ENCODE measurements around the gene AUTS2. TPM values are rescaled to one million over a fixed set of nuclear protein-coding genes. Genes with fewer than 3 reads are reported as not detected.

Gene AUTS2
- total RNA-seq, 1 experiment from 2014 or later: 2.5 TPM

DNA sequence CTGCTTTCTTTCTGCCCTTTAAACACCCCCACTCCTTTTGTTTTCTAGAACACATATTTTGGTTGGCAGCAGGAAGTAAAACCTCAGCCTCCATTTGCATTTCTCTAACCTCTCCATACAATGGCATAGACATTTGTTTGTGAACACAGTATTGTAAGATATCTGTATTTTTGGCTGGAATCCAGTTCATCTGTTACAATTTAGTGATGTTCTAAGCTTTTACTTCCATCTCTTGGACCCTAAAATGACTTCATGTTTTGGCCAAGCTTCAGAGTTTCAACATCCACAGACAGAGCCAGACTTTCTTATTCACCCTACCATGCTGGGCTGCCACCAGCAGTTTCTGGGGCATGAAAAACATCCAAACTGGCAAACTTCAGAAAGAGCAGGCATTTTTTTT is 21.1 kb upstream of the AUTS2 start:
- ChIA-PET POLR2A (no interaction called here), CTCF (no interaction called here)
- H3K27me3 ChIP-seq (ENCODE audit: control insufficient read depth, insufficient read depth, low read length): no peaks in the 10 kb centered on the region
- ATAC-seq: no peak
- H3K9me3 ChIP-seq (ENCODE audit: control insufficient read depth, insufficient read depth, low read depth, low read length): no peaks in the 10 kb centered on the region
- H3K27ac ChIP-seq (ENCODE audit: low read length): no peak overlapping the region
- no peak for DNase-seq (ENCODE audit: low read depth, low spot score)
- in situ Hi-C loops (cut with HindIII; ENCODE audit: low pct_unique_long_range_greater_than_20kb, low sequenced_read_pairs): no loop called here
- H3K36me3 ChIP-seq (ENCODE audit: control insufficient read depth, insufficient read depth, low read length): no peaks in the 10 kb centered on the region
- no peak overlapping the region for H3K4me3 ChIP-seq (ENCODE audit: low read depth in 2 of 2, low read length in 2 of 2)
- BruUV-seq (replicated peaks): no TSS peak
- TF ChIP-seq TCF7L2 (IDR thresholded peaks at IDR 0.05; ENCODE audit: low read depth, low read length) (no peak), POLR2AphosphoS5 (IDR thresholded peaks at IDR 0.05; ENCODE audit: low read depth, low read length) (no peak), SIN3A (IDR thresholded peaks at IDR 0.05; ENCODE audit: borderline replicate concordance, insufficient read depth, low read depth, low read length) (no peak)
- TF ChIP-seq, protein P1, sequence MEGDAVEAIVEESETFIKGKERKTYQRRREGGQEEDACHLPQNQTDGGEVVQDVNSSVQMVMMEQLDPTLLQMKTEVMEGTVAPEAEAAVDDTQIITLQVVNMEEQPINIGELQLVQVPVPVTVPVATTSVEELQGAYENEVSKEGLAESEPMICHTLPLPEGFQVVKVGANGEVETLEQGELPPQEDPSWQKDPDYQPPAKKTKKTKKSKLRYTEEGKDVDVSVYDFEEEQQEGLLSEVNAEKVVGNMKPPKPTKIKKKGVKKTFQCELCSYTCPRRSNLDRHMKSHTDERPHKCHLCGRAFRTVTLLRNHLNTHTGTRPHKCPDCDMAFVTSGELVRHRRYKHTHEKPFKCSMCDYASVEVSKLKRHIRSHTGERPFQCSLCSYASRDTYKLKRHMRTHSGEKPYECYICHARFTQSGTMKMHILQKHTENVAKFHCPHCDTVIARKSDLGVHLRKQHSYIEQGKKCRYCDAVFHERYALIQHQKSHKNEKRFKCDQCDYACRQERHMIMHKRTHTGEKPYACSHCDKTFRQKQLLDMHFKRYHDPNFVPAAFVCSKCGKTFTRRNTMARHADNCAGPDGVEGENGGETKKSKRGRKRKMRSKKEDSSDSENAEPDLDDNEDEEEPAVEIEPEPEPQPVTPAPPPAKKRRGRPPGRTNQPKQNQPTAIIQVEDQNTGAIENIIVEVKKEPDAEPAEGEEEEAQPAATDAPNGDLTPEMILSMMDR (IDR thresholded peaks at IDR 0.05): no peak
- TF ChIP-seq, protein P2, sequence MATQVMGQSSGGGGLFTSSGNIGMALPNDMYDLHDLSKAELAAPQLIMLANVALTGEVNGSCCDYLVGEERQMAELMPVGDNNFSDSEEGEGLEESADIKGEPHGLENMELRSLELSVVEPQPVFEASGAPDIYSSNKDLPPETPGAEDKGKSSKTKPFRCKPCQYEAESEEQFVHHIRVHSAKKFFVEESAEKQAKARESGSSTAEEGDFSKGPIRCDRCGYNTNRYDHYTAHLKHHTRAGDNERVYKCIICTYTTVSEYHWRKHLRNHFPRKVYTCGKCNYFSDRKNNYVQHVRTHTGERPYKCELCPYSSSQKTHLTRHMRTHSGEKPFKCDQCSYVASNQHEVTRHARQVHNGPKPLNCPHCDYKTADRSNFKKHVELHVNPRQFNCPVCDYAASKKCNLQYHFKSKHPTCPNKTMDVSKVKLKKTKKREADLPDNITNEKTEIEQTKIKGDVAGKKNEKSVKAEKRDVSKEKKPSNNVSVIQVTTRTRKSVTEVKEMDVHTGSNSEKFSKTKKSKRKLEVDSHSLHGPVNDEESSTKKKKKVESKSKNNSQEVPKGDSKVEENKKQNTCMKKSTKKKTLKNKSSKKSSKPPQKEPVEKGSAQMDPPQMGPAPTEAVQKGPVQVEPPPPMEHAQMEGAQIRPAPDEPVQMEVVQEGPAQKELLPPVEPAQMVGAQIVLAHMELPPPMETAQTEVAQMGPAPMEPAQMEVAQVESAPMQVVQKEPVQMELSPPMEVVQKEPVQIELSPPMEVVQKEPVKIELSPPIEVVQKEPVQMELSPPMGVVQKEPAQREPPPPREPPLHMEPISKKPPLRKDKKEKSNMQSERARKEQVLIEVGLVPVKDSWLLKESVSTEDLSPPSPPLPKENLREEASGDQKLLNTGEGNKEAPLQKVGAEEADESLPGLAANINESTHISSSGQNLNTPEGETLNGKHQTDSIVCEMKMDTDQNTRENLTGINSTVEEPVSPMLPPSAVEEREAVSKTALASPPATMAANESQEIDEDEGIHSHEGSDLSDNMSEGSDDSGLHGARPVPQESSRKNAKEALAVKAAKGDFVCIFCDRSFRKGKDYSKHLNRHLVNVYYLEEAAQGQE (IDR thresholded peaks at IDR 0.05; ENCODE audit: insufficient read depth in 1 of 2, low read depth in 2 of 2, low read length in 1 of 2): no peak
- no peaks in the 10 kb centered on the region for H3K4me1 ChIP-seq (ENCODE audit: control insufficient read depth, insufficient read depth, low read length)
- intact Hi-C loops (cut with micrococcal nuclease; ENCODE audit: unreplicated experiment): no loop called here

DNA sequence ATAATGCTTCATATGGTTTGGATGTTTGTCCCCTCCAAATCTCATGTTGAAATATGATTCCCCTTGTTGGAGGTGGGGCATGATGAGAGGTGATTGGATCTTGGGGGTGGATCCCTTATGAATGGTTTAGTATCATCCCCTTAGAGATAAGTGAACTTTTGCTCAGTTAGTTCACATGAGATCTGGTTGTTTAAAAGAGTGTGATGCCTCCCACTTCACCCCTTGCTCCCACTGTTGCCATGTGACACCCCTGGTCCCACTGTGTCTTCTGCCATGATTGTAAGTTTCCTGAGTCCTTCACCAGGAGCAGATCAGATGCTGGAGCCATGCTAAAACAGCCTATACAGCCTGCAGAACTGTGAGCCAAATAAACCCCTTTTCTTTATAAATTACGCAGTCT is 13.1 kb upstream of the AUTS2 start:
- ChIA-PET CTCF (no interaction called here), POLR2A (no interaction called here)
- intact Hi-C loops (cut with micrococcal nuclease; ENCODE audit: unreplicated experiment) (no loop called here), in situ Hi-C loops (cut with HindIII; ENCODE audit: low pct_unique_long_range_greater_than_20kb, low sequenced_read_pairs) (no loop called here)
- no peaks in the 10 kb centered on the region for H3K36me3 ChIP-seq (ENCODE audit: control insufficient read depth, insufficient read depth, low read length)
- 0 out of 2 replicates have a peak, but pooled peaks cover 2% of the 10 kb centered on the region for H3K27me3 ChIP-seq (ENCODE audit: control insufficient read depth, insufficient read depth, low read length)
- H3K4me1 ChIP-seq (ENCODE audit: control insufficient read depth, insufficient read depth, low read length): no peaks in the 10 kb centered on the region
- DNase-seq (ENCODE audit: low read depth, low spot score): no peak
- no TSS peak for BruUV-seq (replicated peaks)
- H3K27ac ChIP-seq (ENCODE audit: low read length): no peak overlapping the region
- TF ChIP-seq POLR2AphosphoS5 (IDR thresholded peaks at IDR 0.05; ENCODE audit: low read depth, low read length) (no peak), SIN3A (IDR thresholded peaks at IDR 0.05; ENCODE audit: borderline replicate concordance, insufficient read depth, low read depth, low read length) (no peak)
- TF ChIP-seq, protein P2 (IDR thresholded peaks at IDR 0.05; ENCODE audit: insufficient read depth in 1 of 2, low read depth in 2 of 2, low read length in 1 of 2): no peak
- TF ChIP-seq, protein P1 (IDR thresholded peaks at IDR 0.05): no peak
- H3K4me3 ChIP-seq (ENCODE audit: low read depth in 2 of 2, low read length in 2 of 2): no peak overlapping the region
- ATAC-seq: no peak
- no peaks in the 10 kb centered on the region for H3K9me3 ChIP-seq (ENCODE audit: control insufficient read depth, insufficient read depth, low read depth, low read length)

All from Panc1 (cell line).